Liver (tissue), 3 donors: Measurements from ENCODE around the gene MSGN1.

Experiments
- EGR1 ChIP-seq, 2 donors: IDR thresholded peaks; 2 replicates each; pipeline ENCODE4 v1.6.1; 2016 to 2018; ENCODE audit warnings: antibody characterized with exemption in 2 of 2, low read depth in 2 of 2
- HNF4G ChIP-seq: IDR thresholded peaks from 2 replicates; pipeline ENCODE4 v1.6.1; 2016; ENCODE audit warnings: antibody characterized with exemption
- JUND ChIP-seq, 2 donors: IDR thresholded peaks; 2 replicates each; pipeline ENCODE4 v1.6.1; 2016; ENCODE audit warnings: antibody characterized with exemption in 2 of 2
- TF ChIP-seq, protein P1 (sequence below): fragments of 150-350 bp; IDR thresholded peaks from 2 replicates; pipeline ENCODE4 v1.5.1; 2017; ENCODE audit warnings: improper control_type of control experiment, low read depth, low read length; ENCODE audit not compliant: missing input control
- TF ChIP-seq, protein P2 (sequence below): IDR thresholded peaks from 2 replicates; pipeline ENCODE4 v1.6.1; 2016; ENCODE audit warnings: antibody characterized with exemption
- TF ChIP-seq, protein P3 (sequence below): IDR thresholded peaks from 2 replicates; pipeline ENCODE4 v1.6.1; 2016; ENCODE audit warnings: antibody characterized with exemption
- donor health status: healthy.
- donor health status: healthy.

DNA sequence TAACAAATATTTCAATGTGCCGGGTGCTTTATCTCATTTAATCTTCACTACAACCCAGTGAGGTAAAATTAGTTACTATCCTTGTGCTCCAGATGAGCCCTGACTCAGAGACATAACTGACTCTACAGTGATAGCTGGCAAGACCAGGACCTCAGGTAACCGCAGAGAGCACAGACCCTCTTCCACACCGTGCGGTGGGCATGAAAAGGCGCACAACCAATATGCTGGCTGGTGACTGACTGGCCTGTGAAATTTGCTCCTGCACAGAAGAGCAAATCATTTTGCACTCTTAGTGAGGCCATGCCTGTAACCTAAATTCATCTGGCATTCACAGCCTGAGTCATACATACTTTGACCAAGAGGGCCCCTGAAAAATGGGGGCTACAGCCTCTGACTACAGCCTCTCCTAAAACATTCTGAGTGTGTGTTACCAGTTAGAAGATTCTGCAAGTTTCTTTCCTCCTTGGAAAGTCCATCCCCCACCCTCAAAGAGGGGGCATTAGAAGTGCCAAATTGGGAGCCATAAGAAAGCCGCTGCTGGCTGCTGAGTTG is 22.4 kb upstream of the MSGN1 start:
- TF ChIP-seq, protein P1, sequence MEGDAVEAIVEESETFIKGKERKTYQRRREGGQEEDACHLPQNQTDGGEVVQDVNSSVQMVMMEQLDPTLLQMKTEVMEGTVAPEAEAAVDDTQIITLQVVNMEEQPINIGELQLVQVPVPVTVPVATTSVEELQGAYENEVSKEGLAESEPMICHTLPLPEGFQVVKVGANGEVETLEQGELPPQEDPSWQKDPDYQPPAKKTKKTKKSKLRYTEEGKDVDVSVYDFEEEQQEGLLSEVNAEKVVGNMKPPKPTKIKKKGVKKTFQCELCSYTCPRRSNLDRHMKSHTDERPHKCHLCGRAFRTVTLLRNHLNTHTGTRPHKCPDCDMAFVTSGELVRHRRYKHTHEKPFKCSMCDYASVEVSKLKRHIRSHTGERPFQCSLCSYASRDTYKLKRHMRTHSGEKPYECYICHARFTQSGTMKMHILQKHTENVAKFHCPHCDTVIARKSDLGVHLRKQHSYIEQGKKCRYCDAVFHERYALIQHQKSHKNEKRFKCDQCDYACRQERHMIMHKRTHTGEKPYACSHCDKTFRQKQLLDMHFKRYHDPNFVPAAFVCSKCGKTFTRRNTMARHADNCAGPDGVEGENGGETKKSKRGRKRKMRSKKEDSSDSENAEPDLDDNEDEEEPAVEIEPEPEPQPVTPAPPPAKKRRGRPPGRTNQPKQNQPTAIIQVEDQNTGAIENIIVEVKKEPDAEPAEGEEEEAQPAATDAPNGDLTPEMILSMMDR, result no peak
- TF ChIP-seq, protein P2, sequence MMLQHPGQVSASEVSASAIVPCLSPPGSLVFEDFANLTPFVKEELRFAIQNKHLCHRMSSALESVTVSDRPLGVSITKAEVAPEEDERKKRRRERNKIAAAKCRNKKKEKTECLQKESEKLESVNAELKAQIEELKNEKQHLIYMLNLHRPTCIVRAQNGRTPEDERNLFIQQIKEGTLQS, result no peak
- TF ChIP-seq, protein P3, sequence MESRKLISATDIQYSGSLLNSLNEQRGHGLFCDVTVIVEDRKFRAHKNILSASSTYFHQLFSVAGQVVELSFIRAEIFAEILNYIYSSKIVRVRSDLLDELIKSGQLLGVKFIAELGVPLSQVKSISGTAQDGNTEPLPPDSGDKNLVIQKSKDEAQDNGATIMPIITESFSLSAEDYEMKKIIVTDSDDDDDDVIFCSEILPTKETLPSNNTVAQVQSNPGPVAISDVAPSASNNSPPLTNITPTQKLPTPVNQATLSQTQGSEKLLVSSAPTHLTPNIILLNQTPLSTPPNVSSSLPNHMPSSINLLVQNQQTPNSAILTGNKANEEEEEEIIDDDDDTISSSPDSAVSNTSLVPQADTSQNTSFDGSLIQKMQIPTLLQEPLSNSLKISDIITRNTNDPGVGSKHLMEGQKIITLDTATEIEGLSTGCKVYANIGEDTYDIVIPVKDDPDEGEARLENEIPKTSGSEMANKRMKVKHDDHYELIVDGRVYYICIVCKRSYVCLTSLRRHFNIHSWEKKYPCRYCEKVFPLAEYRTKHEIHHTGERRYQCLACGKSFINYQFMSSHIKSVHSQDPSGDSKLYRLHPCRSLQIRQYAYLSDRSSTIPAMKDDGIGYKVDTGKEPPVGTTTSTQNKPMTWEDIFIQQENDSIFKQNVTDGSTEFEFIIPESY, result no peak
- TF ChIP-seq HNF4G, result no peak
- no peak for TF ChIP-seq JUND (IDR thresholded peaks at IDR 0.05)
- no peak for TF ChIP-seq EGR1 (IDR thresholded peaks at IDR 0.05; ENCODE audit: low read depth in 2 of 2)
